GM21576 (cell line): ENCODE data around the gene UTF1.
"Not testable (repeated sequence)": the region's sequence is repeated elsewhere in the genome, so short reads cannot be mapped to it uniquely, and the experiment has no call there.

Experiments used
- ATAC-seq: cut with Tn5 transposase; IDR thresholded peaks from one replicate; pipeline ENCODE4 v1.9.1; 2021; ENCODE audit warnings: mild to moderate bottlenecking, moderate library complexity; ENCODE audit not compliant: unreplicated experiment

Gene UTF1

DNA sequence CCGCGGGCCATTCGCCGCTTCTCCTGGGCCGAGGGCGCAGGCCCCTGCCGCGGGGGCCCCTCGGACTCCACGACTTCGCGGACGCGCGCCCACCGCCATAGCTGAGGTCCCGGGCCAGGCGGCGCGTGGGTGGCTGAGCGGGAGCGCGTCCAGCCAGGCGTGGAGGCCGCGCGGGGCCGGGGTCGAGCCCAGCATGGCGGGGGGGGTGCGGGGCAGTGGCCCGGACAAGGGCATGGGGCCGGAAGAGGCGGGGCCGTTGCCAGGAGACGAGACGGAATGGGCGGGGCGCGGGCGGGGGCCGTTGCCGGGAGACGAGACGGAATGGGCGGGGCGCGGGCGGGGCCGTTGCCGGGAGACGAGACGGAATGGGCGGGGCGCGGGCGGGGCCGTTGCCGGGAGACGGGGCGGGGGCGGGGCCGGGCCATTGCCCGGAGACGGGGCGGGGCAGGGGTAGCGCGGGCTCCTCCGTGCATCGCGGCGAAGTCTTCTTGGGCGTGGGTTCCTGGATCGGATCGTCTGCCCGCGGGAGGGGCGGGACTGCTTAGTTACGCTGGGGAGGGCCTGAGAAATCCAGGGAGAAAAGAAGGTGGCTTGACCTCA is 31.8 kb downstream of the UTF1 start:
- peak; percentile 33 for ATAC-seq

DNA sequence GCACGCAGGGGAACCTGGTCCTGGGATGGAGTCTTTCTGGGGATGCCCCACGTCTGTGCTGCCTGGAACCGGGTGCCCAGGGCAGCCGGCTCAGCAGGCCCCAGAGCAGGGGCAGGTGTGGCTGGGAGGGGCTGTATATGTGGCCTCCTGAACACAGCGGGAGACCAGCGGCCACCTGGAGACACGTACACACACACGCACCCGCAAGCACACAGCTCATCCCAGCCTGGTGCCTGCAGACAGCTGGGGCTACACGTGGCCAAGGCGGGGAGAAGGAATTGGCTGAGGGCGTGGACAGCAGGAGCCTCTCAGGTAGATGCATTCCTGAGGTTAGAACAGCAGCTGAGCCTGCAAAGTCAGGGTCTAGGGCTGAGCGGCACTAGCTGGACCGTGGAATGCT is 32.7 kb downstream of the UTF1 start:
- ATAC-seq = no peak

DNA sequence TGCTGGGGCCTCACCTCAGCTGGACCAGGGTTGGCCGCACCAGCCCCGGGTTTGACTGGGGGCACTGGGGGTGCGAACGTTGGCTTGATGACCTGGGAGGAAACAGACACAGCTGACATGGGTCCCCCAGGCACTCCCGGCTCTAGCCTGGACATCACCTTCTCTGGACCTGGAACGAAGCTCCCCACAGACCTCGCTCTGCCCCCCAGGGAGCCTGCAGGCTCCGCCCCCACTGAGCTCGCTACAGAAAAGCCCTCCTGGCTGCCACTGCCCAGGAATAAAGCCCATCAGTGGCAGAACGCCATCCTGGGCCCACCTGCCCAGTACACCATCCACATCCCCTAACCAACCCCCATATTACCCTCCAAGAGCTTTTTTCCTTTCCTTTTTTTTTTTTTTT is 33.7 kb downstream of the UTF1 start:
- no peak for ATAC-seq

DNA sequence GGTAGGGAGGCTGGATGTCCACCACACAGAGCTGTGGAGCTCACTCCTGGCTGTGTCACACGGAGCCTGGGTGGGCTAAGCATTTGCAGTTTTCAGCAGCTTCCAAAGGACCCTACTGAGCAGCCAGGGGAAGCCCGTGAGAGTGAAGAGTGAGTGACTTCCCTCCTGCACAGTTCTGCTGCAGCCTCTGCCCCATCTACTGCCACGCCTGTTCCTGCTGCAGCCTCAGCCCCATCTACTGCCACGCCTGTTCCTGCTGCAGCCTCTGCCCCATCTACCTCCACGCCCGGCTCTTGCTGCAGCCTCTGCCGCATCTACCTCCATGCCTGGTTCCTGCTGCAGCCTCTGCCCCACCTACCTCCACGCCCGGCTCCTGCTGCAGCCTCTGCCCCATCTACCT is 34.4 kb downstream of the UTF1 start:
- no peak for ATAC-seq

DNA sequence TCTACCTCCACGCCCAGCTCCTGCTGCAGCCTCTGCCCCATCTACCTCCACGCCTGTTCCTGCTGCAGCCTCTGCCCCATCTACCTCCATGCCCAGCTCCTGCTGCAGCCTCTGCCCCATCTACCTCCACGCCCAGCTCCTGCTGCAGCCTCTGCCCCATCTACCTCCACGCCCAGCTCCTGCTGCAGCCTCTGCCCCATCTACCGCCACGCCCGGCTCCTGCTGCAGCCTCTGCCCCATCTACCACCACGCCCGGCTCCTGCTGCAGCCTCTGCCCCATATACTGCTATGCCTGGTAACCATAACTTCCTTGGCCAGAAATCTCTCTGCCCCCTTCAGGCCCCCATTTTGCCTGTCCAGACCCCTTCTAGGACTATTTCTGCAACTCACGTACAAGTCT is 35.0 kb downstream of the UTF1 start:
- ATAC-seq = not testable (repeated sequence)

DNA sequence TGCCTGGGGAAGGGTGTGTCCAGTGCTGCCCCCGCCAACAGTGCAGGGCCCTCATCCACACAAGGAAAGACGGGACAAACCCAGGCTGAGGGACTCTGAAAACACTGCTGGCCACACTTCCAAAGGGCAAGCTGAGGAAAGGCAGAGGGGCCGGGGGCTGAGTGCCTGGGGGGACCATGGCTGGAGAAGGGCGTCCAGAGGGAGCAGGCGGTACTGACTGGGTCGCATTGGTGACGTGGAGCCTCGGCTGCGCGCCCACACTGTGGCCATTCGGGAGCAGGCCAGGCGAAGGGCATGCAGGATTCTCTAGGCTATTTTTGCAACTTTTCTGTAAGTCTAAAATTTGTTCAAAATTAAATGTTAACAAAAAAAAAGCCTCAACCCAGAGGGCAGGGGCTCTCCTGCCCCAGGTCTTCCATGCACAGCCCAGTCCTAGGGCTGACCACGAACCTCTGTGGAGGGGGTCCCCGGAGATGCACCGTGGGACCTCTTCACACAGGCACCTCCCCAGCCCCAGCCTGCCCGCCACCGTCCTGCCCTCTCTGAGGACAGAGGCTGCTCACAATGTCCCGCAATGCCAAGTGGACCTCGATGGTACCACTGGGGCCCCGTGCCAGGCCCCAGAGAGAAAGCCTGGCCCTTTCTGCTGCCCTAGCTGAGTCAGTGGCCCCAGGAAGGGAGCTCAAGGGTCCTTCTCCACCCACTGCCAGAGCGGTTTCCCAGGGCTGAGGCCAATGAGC is 36.2 kb downstream of the UTF1 start:
- ATAC-seq = no peak

DNA sequence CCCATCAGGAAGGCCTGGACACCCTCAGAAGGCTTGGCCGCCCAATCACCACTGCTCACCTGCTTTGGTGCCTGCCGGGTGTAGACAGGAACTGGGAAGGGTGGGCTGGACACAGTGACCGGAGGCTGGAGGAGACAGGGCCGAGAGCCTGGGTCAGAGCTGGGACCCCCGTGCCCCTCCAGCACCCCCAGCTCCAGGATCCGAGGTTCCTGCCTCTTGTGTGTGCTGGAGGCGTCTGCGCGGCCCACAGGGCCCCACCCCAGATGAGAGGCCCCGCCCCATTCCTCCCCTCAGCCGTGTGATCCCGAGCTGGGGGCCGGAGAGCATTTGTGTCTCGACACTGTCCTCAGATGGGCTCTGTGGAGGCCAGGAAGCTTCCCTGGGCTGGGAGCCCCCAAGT is 37.3 kb downstream of the UTF1 start:
- no peak for ATAC-seq

DNA sequence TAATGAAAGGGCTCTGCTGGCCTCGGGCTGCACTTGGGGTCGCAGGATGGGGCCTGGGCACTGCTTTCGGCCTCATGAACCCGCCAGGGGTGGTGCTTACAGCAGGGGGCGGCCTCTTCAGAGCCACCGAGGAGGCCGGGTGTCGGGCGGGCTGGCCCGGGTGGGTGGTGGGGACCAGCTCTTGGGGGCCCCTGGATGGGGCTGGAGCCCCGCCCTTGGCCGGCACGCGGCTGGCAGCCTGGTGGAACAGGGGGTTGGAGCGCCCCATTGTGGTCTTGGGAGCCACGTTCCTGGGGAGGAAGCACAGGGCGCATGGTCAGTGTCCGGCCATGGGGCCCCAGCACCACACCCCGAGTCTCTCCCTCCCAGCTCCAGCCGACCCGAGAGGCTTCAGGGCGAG is 37.8 kb downstream of the UTF1 start:
- no peak for ATAC-seq

DNA sequence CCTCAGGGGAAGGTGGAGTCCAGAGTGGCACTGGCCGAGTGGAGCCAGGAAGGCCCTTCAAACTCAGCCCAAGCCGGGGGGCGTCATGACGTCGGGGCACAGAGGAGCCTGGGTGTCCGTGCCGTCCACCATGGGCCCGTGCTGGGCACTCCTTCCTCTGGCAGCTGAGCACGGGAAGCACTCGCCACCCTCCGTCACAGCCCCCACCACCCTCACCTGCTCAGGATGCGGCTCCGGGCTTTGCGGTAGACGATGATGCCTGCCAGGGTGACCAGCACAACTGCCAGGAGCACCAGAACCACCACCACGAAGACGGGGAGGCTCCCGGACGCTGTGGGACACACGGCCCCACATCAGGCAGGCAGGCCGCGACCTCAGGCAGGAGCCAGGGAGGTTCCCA is 38.5 kb downstream of the UTF1 start:
- ATAC-seq = no peak

DNA sequence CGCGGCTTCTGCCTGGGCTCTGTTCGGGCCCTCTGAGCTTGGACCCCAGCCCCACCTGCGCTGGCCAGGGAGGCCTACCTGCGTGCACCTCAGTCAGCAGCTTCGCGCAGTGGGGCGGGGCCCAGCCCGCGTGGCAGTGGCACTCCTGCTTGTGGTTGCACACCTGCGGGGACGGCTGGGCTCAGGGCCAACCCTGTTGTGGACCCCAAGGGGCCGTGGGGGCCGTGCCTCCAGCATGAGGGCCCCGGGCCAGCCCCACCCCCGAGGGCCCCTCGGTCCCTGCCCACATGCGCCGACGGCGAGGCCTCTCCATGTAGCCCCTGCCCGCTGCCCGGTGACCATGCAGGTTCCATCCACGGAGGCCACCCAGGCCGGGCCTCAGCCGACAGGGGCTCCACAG is 39.4 kb downstream of the UTF1 start:
- no peak for ATAC-seq

DNA sequence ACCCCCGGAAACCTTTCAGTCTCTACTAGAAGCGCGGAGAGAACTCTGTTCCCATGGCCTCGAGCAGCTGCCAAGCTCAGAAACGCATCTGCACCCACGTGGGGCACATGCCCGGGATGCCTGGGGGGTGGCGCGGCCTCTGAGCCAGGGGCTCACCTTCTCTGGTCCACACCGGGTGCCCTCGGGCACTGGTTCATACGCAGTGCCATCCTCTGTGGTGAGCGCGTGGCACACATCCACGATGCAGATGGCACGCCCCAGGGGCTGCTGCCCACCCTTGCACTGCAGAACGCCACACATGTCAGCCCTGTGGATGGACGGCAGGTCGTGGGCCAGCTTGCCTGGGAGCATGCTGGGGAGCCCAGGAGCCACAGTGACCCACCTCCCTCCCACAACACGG is 40.2 kb downstream of the UTF1 start:
- ATAC-seq = no peak

DNA sequence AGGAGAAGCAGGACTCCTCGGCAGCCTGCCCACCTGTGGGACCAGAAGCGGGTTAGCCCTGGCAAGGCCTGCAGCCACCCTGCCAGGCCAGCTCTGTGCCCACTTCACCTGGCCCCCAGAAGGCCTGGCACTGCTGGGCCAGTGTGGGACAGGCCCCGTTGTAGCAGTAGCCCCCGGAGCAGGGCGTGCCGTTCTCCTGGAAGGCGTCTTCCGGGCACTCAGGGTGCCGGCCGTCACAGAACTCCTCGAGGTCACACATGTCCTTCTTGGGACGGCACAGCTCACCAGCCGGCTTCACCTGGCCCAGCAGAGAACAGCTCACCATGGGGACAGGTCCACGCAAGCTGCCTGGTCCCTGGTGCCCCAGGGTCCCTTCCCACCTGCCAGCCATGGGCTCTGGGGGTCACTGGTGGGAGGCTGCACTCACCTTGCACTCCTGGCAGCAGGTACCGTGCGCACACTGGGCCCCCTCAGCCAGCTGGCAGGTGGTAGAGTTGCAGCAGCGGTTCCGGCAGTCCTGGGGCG is 40.8 kb downstream of the UTF1 start:
- ATAC-seq = no peak

DNA sequence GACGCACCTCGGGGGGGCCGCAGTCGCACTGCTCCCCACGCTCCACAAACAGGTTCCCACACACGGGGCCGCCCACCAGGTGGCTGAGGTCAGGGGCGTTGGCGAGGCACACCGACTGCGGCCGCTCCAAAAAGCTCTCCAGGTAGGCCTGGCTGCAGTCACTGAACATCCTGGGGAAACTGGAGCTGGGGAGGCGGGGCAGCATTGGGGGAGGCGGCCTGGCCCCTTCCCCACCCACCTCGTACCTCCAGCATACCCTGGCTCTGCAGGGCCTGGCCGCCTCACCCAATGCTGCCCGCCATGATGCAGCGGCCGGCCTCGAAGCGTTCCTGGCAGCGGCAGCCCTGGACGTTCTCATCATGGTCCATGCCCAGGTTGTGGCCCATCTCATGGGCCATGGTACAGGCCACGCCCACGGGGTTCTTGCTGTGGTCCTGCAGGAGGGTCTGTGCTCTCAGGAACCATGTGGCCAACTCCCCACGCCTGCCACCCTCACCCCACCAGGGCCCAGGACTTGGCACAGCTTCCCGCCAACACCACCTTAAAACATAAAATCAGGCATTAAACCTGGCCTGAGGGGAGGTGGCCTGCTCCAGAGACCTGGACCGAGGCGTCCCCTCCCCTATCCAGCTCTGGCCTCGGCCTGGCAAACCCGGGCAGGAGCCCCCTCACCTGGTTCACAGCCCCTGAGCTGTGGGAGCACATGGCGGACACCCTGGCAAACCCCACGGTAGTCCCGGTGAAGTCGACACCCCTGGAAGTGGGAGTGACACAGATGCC is 41.7 kb downstream of the UTF1 start:
- ATAC-seq = no peak

DNA sequence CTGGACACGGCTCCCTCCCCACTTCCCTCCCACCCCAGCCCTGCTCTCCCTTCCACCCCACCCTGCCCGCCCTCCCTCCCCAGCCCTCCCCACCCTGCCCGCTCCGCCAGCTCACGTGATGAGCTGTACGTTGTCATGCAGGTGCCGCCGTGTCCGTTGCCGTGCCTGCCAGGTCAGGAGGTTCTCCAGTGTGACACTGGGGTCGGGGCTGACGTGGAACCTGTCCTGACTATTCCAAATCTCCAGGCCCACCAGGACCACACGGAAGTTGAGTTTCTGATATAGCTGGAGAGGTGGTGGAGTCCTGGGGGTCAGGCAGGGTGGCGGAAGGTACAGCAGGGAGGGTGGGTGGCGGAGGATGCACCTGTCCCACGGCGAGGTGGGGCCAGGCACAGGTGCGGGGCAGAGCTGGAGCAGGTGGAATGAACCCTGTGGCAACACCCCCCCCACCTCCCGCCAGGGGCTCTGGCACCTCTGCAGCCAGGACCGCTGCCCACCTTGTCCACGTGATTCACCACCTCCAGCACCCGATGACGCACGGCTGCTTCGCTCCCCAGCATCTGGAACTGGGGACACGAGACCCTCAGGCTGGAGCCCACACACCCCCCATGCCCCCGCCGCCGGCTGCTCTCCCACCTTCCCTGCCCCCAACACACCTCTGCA is 42.4 kb downstream of the UTF1 start:
- no peak for ATAC-seq

DNA sequence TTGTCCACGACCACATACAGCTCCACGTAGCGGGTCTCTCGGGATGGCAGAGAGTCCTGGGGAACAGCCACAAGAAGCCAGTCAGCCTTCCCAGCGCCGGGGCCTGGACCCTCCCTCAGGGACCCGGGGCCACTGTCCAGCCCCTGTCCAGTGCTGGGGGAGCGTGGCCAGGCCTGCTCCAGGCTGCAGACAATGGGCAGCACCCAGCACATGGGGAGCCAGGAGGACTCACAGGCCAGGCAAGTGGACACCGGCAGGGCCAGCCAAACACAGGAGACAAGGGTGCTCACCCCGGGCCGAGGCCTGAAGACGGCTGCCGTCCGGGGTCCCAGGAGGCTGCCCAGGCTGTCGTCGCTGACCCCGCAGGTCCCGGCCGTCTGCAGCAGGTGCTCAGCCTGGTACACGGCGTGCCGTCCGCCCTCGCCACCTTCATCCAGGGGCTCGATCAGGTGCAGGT is 43.0 kb downstream of the UTF1 start:
- ATAC-seq = no peak

DNA sequence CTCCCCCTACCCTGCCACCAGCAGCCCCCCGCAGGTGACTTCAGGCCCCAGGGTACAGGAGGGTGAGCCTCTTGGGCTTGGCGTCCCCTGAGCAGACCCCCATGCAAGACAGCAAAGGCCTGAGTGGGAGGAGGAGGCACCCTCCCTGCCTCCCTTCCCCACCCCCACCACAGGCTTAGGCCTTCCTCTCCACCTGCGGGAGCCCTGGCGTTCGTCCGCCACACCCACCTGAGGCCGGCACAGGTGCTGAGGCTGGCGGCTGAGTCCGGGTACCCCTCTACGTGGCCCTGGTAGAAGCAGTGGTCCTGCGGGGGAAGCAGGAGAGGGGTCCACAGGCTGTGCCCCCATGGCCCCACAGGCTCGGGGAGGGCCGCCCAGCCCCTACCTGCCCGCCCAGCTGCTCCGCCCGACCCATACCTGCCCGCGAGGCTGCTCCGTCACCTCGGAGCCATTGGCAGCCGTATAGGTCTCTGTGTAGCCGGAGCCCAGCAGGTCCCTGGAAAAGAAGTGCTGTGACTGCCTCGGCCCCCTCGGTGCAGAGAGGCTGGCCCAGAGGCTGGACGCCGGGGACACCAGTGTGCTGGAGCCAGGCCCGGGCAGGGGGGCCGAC is 43.6 kb downstream of the UTF1 start:
- ATAC-seq = no peak

DNA sequence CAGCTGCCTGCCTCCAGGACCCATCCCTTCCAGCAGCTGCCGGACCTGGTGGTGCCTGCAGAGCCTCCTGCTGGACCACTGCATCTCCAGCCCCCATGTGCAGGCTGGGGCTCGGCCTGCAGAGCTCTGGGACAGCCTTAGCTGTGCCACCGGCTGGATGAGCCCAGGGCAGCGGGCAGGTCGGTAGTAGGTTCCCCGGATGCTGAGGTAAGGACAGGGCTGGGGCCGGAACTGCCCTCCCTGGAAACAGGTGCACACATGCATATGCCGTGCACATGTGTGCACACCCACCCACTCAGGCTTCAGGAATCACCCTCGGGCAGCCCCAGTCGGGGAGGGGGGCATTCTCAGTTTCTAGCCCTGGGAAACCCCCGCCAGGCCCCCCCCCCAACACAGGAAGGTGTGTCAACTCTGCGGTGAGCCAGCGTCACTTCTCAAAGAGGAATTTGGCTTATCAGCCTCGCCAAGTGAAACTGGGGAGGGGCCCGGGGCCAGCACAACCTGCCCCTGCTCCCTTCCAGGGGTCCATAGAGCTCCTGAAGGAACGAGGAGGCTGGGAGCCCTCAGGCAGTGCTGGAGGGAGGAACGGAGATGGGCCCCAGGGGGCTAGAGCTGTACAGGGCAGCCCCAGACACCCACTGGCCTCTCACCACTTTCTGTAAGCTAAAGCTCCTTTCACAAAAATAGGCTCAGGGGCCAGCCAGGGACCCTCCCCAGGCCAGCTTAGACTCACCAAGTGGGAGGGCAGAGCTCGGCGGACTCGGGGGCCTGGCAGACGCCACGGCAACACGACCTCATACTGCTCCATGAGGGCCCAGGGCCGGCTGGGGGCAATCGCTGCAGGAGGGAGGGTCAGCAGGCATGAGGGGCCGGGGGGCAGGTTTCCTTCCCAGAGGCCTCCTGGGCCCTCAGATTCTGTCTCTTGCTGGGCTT is 45.0 kb downstream of the UTF1 start:
- ATAC-seq = peak; percentile 53

DNA sequence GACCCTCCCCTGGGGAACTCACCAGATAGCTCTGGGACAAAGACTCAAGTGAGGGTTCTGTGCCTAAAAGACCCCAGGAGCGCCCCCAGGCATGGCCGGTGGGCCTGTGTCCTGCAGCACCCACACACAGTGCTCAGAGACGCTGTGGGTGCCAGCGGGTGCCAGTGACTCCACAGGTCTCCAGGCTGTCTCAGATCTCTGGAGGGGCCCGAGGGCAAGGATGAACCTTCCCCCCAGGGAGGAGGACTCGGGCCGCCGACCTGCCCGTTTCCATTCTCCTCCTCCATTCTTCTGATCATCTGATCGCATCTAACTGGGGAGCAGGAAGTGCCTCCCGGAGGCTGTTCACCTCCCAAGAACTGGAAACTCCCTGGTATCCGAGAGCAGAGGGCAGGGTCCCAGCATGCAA is 45.7 kb downstream of the UTF1 start:
- peak; percentile 36 for ATAC-seq

DNA sequence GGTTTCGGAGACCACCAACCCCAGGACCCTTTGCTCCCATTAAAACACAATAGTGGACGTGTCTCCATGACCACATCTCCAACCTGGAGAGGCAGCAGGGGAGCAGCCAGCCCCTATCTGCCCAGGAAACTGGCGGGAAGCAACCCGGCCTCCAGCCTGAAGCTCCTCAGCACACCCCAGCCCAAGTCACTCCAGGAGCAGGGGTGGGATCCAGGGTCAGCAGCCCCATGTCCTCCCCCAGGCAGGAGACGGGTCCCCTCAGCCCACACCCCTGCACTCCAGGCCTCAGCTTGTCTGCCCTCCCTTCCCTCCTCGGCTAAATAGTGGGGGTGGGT is 46.0 kb downstream of the UTF1 start:
- ATAC-seq = no peak
